ENCODE data around the gene CYP19A1.

CYP19A1 gene

GRCh38 chr15:51318382-51319150 lies 19.8 kb downstream of the CYP19A1 start:
- H3K36me3 ChIP-seq (ENCODE audit: low read depth) = no peaks in the 10 kb centered on the region
- no peak for DNase-seq (ENCODE audit: low spot score)
- H3K4me1 ChIP-seq (ENCODE audit: insufficient read depth, poor library complexity, severe bottlenecking) = no peaks in the 10 kb centered on the region
- no peak for ATAC-seq (ENCODE audit: low read depth)
- H3K9me3 ChIP-seq (ENCODE audit: severe bottlenecking) = no peaks in the 10 kb centered on the region
- H3K27me3 ChIP-seq (ENCODE audit: insufficient read depth, poor library complexity, severe bottlenecking) = no peaks in the 10 kb centered on the region
- TF ChIP-seq CTCF (IDR thresholded peaks at IDR 0.05; ENCODE audit: poor library complexity, severe bottlenecking) = no peak
- no peak overlapping the region for H3K4me3 ChIP-seq (ENCODE audit: severe bottlenecking)
- no peak overlapping the region for H3K27ac ChIP-seq (ENCODE audit: poor library complexity, severe bottlenecking)

GRCh38 chr15:51316636-51317035 lies 21.8 kb downstream of the CYP19A1 start:
- no peak overlapping the region for H3K27ac ChIP-seq (ENCODE audit: poor library complexity, severe bottlenecking)
- no peaks in the 10 kb centered on the region for H3K27me3 ChIP-seq (ENCODE audit: insufficient read depth, poor library complexity, severe bottlenecking)
- no peaks in the 10 kb centered on the region for H3K36me3 ChIP-seq (ENCODE audit: low read depth)
- ATAC-seq (ENCODE audit: low read depth) (no peak), DNase-seq (ENCODE audit: low spot score) (no peak)
- TF ChIP-seq CTCF (IDR thresholded peaks at IDR 0.05; ENCODE audit: poor library complexity, severe bottlenecking) = no peak
- no peak overlapping the region for H3K4me3 ChIP-seq (ENCODE audit: severe bottlenecking)
- no peaks in the 10 kb centered on the region for H3K4me1 ChIP-seq (ENCODE audit: insufficient read depth, poor library complexity, severe bottlenecking)
- no peaks in the 10 kb centered on the region for H3K9me3 ChIP-seq (ENCODE audit: severe bottlenecking)

- no peak overlapping the region for H3K27ac ChIP-seq (ENCODE audit: poor library complexity, severe bottlenecking)
- no peaks in the 10 kb centered on the region for H3K27me3 ChIP-seq (ENCODE audit: insufficient read depth, poor library complexity, severe bottlenecking)
- no peak overlapping the region for H3K4me3 ChIP-seq (ENCODE audit: severe bottlenecking)
- H3K4me1 ChIP-seq (ENCODE audit: insufficient read depth, poor library complexity, severe bottlenecking) = no peaks in the 10 kb centered on the region
- H3K9me3 ChIP-seq (ENCODE audit: severe bottlenecking) = no peaks in the 10 kb centered on the region
- ATAC-seq (ENCODE audit: low read depth) = no peak
- DNase-seq (ENCODE audit: low spot score) = no peak
- TF ChIP-seq CTCF (IDR thresholded peaks at IDR 0.05; ENCODE audit: poor library complexity, severe bottlenecking) = no peak
- no peaks in the 10 kb centered on the region for H3K36me3 ChIP-seq (ENCODE audit: low read depth)
Measured at GRCh38 chr15:51315726-51316125, 22.7 kb downstream of the CYP19A1 start.

GRCh38 chr15:51314391-51315337 lies 23.7 kb downstream of the CYP19A1 start:
- TF ChIP-seq CTCF (IDR thresholded peaks at IDR 0.05; ENCODE audit: poor library complexity, severe bottlenecking) = no peak
- no peaks in the 10 kb centered on the region for H3K36me3 ChIP-seq (ENCODE audit: low read depth)
- no peak overlapping the region for H3K27ac ChIP-seq (ENCODE audit: poor library complexity, severe bottlenecking)
- H3K4me3 ChIP-seq (ENCODE audit: severe bottlenecking) = no peak overlapping the region
- no peaks in the 10 kb centered on the region for H3K9me3 ChIP-seq (ENCODE audit: severe bottlenecking)
- no peaks in the 10 kb centered on the region for H3K27me3 ChIP-seq (ENCODE audit: insufficient read depth, poor library complexity, severe bottlenecking)
- no peak for DNase-seq (ENCODE audit: low spot score)
- H3K4me1 ChIP-seq (ENCODE audit: insufficient read depth, poor library complexity, severe bottlenecking) = no peaks in the 10 kb centered on the region
- no peak for ATAC-seq (ENCODE audit: low read depth)

Data from RWPE2 (cell line).